ENCODE measurements around the gene CDKL5.

GRCh38 chrX:18638398-18638797 lies 213.0 kb downstream of the CDKL5 start:
- no peak for TF ChIP-seq EZH2 (IDR thresholded peaks at IDR 0.05)
- no peak for TF ChIP-seq POLR2AphosphoS5 (IDR thresholded peaks at IDR 0.05; ENCODE audit: borderline replicate concordance, low read depth, low read length)

Measured in SK-N-MC (cell line).